Heart right ventricle (tissue), 16 donors: ENCODE data around the gene CLMP. TPM values are rescaled to one million over a fixed set of nuclear protein-coding genes. Genes with fewer than 3 reads are reported as not detected.
A peak's percentile ranks its signal among the peaks of the same experiment; 100 is the strongest.

Source experiments
- ATAC-seq, 8 donors: fragments of 200-7000 bp; cut with Tn5 transposase; one replicate each; pipeline ENCODE4 v1.9.1; 2020; ENCODE audit warnings: mild to moderate bottlenecking in 8 of 8, moderate library complexity in 8 of 8, moderate number of reproducible peaks in 1 of 8
- DNase-seq, 2 donors: peaks; one replicate each; pipeline ENCODE4 v3.0.0-alpha.2; 2020
- H3K27ac ChIP-seq, 10 donors: fragments of 200-600 bp; sonication (generic) in 2 of 10; one replicate each; pipeline versions ENCODE4 v1.5.0 to v1.8.0; 2020 to 2022; ENCODE audit warnings: mild to moderate bottlenecking in 3 of 10
- H3K27me3 ChIP-seq, 7 donors: fragments of 200-600 bp; one replicate each; pipeline ENCODE4 v1.8.0; 2021 to 2022; ENCODE audit warnings: mild to moderate bottlenecking in 2 of 7
- H3K36me3 ChIP-seq, 9 donors: fragments of 200-600 bp; sonication (generic) in 1 of 9; one replicate each; pipeline versions ENCODE4 v1.5.0 to v1.8.0; 2020 to 2022; ENCODE audit warnings: mild to moderate bottlenecking in 2 of 9
- H3K4me1 ChIP-seq, 9 donors: fragments of 200-600 bp; sonication (generic) in 1 of 9; one replicate each; pipeline versions ENCODE4 v1.5.0 to v1.8.0; 2020 to 2022; ENCODE audit warnings: mild to moderate bottlenecking in 4 of 9
- H3K4me3 ChIP-seq, 10 donors: fragments of 200-600 bp; sonication (generic) in 2 of 10; one replicate each; pipeline versions ENCODE4 v1.5.0 to v1.8.0; 2020 to 2022; ENCODE audit warnings: mild to moderate bottlenecking in 7 of 10, moderate library complexity in 2 of 10
- H3K9me3 ChIP-seq, 11 donors: fragments of 200-600 bp in 10 of 11; sonication (generic) in 2 of 11; one replicate each; pipeline versions ENCODE4 v1.5.0 to v1.8.0; 2013 to 2022; ENCODE audit warnings: mild to moderate bottlenecking in 2 of 11, control low read depth in 1 of 11, moderate library complexity in 1 of 11
- CTCF ChIP-seq, 9 donors: fragments of 200-600 bp; sonication (generic) in 2 of 9; IDR thresholded peaks; one replicate each; pipeline versions ENCODE4 v1.5.0 to v1.8.0; 2021 to 2022; ENCODE audit warnings: antibody characterized with exemption in 9 of 9, mild to moderate bottlenecking in 5 of 9, moderate library complexity in 1 of 9
- WGBS, 2 donors: extraction: QIAGEN DNeasy Blood & Tissue Kit; methylation state at CpG; one replicate each; pipeline ENCODE4 v1.1.7; 2013; ENCODE audit warnings: inconsistent platforms in 1 of 2; 5-methylcytosine and 5-hydroxymethylcytosine counted together
- intact Hi-C, 10 donors: fragments of 100-400 bp; cut with DNase I; formaldehyde crosslinking; loops; one replicate each; pipeline versions ENCODE4 v1.11.1 to v1.14.2; 2022
- polyA plus RNA-seq, 2 donors: library from polyadenylated mRNA; stranded (reverse); fragments of 200-250 nt; gene quantifications; one replicate each; pipeline ENCODE4 v1.2.3, GENCODE V29; 2013
- total RNA-seq, 10 donors: library from RNA; stranded (reverse); fragmentation: NEBNext Ultra II Directional in 3 of 10; extraction: Animal tissue kit (Norgen Biotek cat#: 25700) in 3 of 10; gene quantifications; one replicate each; pipeline versions ENCODE4 v1.2.1 to v1.2.4, GENCODE V29; 2021 to 2023
- donor health status: Arrhythmogenic right ventricular cardiomyopathy.
- donor health status: ischemic (EF 13 %, LVEDD 7.1; RV severe dilation, severe dysfunction).
- donor health status: healthy with polysubstance abuse.
- donor health status: DM: no; HTN: yes; CAD: no.
- donor health status: DM: no; HTN: no; CAD: no.
- donor health status: ischemic (EF 25% LVEDD 6.9; RV normal size, moderate dysfunction).
- donor health status: ischemic (EF 25% LVEDD 5.7; RV mildly dilated, moderate dysfunction).
- donor health status: healthy.
- donor health status: DM: yes; HTN: yes; CAD: no.
- donor health status: Ischemic cardiomyopathy.
- donor health status: ischemic (EF 35%, LVEDD 5.7; RV mildly dilated, moderate dysfunction).
- donor health status: nonischemic (EF 11% LVEDD 7.7; RV severe dilation, severe dysfunction).
- donor health status: DM: yes; HTN: yes; CAD: no.
- donor health status: PGD.
- donor health status: ischemic (EF 29% LVEDD 5.4; RV normal size, mild dysfunction).
- donor health status: nonischemic (EF 23%, LVEDD 6.1; RV moderate dilation, normal function).

The CLMP gene
- total and polyA plus RNA-seq, 12 donors: 1.9 to 16.9 (median 5.2) TPM

GRCh38 chr11:123202155-123203151 is 7.4 kb upstream of the CLMP start:
- H3K27me3 ChIP-seq: peaks cover 0 to 56% (median 23%) of the 10 kb centered on the region in 7 donors
- peaks cover 0 to 27% (median 0%) of the 10 kb centered on the region in 9 donors for H3K4me1 ChIP-seq
- no peak overlapping the region for H3K4me3 ChIP-seq
- 52 to 62% methylated on average over 10 of the region's 10 CpGs for WGBS, 2 donors
- intact Hi-C loops: no loop called here
- H3K9me3 ChIP-seq: no peaks in the 10 kb centered on the region
- DNase-seq: peak in 1 of 2 donors; percentile 54
- no peak for TF ChIP-seq CTCF (IDR thresholded peaks at IDR 0.05)
- H3K36me3 ChIP-seq: no peaks in the 10 kb centered on the region
- ATAC-seq: peak; percentile 55 to 85 (median 78)
- H3K27ac ChIP-seq: peak overlapping the region in 3 of 10 donors; percentile 29 to 50 (median 48)

- ATAC-seq (peak in 1 of 8 donors; percentile 10), DNase-seq (no peak)
- no peak for TF ChIP-seq CTCF (IDR thresholded peaks at IDR 0.05)
- 59 to 71% methylated on average over 4 of the region's 4 CpGs for WGBS, 2 donors
- H3K27me3 ChIP-seq: peaks cover 7 to 74% (median 43%) of the 10 kb centered on the region in 7 donors
- H3K36me3 ChIP-seq: no peaks in the 10 kb centered on the region
- no peaks in the 10 kb centered on the region for H3K9me3 ChIP-seq
- no peak overlapping the region for H3K4me3 ChIP-seq
- peaks cover 4 to 29% (median 10%) of the 10 kb centered on the region in 9 donors for H3K4me1 ChIP-seq
- H3K27ac ChIP-seq: peak overlapping the region in 2 of 10 donors; percentile 21 to 25
- intact Hi-C loops: no loop called here
These were observed 5.2 kb upstream of the CLMP start for GRCh38 chr11:123200264-123200663.

GRCh38 chr11:123197711-123198110 is 2.7 kb upstream of the CLMP start:
- WGBS, 2 donors: 84 to 89% methylated on average over 4 of the region's 4 CpGs
- H3K36me3 ChIP-seq: no peaks in the 10 kb centered on the region
- H3K9me3 ChIP-seq: no peaks in the 10 kb centered on the region
- H3K27me3 ChIP-seq: peaks cover 7 to 82% (median 65%) of the 10 kb centered on the region in 7 donors
- peaks cover 4 to 23% (median 13%) of the 10 kb centered on the region in 9 donors for H3K4me1 ChIP-seq
- H3K27ac ChIP-seq: no peak overlapping the region
- no peak for TF ChIP-seq CTCF (IDR thresholded peaks at IDR 0.05)
- H3K4me3 ChIP-seq: no peak overlapping the region
- DNase-seq: no peak
- intact Hi-C loops: no loop called here
- ATAC-seq: no peak

GRCh38 chr11:123196060-123196714 is 1.1 kb upstream of the CLMP start:
- WGBS, 2 donors: 17 to 29% methylated on average over 34 of the region's 34 CpGs
- peak overlapping the region in 6 of 10 donors; percentile 39 to 52 (median 51) for H3K4me3 ChIP-seq
- intact Hi-C loops: no loop called here
- peaks cover 7 to 97% (median 81%) of the 10 kb centered on the region in 7 donors for H3K27me3 ChIP-seq
- DNase-seq (no peak), ATAC-seq (peak in 2 of 8 donors; percentile 3 to 39)
- peak overlapping the region in 3 of 10 donors; percentile 50 to 71 (median 69) for H3K27ac ChIP-seq
- H3K4me1 ChIP-seq: peaks cover 4 to 19% (median 13%) of the 10 kb centered on the region in 9 donors
- H3K9me3 ChIP-seq: no peaks in the 10 kb centered on the region
- no peak for TF ChIP-seq CTCF (IDR thresholded peaks at IDR 0.05)
- H3K36me3 ChIP-seq: no peaks in the 10 kb centered on the region
